ENCODE measurements around the gene DOCK11.

- no peak for TF ChIP-seq POLR2A (IDR thresholded peaks at IDR 0.05; ENCODE audit: low read depth, low read length)
- TF ChIP-seq CTCF (conservative IDR thresholded peaks at IDR 0.05; ENCODE audit: low read depth, low read length): no peak
- TF ChIP-seq USF2 (IDR thresholded peaks at IDR 0.05; ENCODE audit: low read depth, low read length): no peak
Measured at GRCh38 chrX:118726396-118726795, 230.8 kb downstream of the DOCK11 start.
